Measurements from ENCODE around the gene NTM. TPM values are rescaled to one million over a fixed set of nuclear protein-coding genes. Genes with fewer than 3 reads are reported as not detected.

Gene NTM
- total RNA-seq, 1 donor from 2014 or later: 92.1 TPM

- H3K9me3 Mint-ChIP-seq (ENCODE audit: low read depth): no peaks in the 10 kb centered on the region
- no peaks in the 10 kb centered on the region for H3K36me3 Mint-ChIP-seq (ENCODE audit: low read depth)
- TF ChIP-seq CTCF (IDR thresholded peaks at IDR 0.05): no peak
- H3K27me3 Mint-ChIP-seq (ENCODE audit: low read depth): peaks cover 11% of the 10 kb centered on the region
- no peak for DNase-seq (ENCODE audit: low spot score)
- no peak overlapping the region for H3K27ac Mint-ChIP-seq (ENCODE audit: unreplicated experiment)
- peaks cover 2% of the 10 kb centered on the region for H3K4me1 Mint-ChIP-seq (ENCODE audit: low read depth)
- no peak overlapping the region for H3K4me3 Mint-ChIP-seq (ENCODE audit: unreplicated experiment)
These were observed 20.9 kb upstream of the NTM start for GRCh38 chr11:131349368-131350086.

- H3K4me3 Mint-ChIP-seq (ENCODE audit: unreplicated experiment): no peak overlapping the region
- H3K36me3 Mint-ChIP-seq (ENCODE audit: low read depth): no peaks in the 10 kb centered on the region
- no peak overlapping the region for H3K27ac Mint-ChIP-seq (ENCODE audit: unreplicated experiment)
- H3K4me1 Mint-ChIP-seq (ENCODE audit: low read depth): peaks cover 2% of the 10 kb centered on the region
- DNase-seq (ENCODE audit: low spot score): no peak
- peaks cover 11% of the 10 kb centered on the region for H3K27me3 Mint-ChIP-seq (ENCODE audit: low read depth)
- TF ChIP-seq CTCF (IDR thresholded peaks at IDR 0.05): no peak
- no peaks in the 10 kb centered on the region for H3K9me3 Mint-ChIP-seq (ENCODE audit: low read depth)
These were observed 19.5 kb upstream of the NTM start for GRCh38 chr11:131350872-131351271.

GRCh38 chr11:131351848-131352247, 18.6 kb upstream of the NTM start:
- peaks cover 2% of the 10 kb centered on the region for H3K4me1 Mint-ChIP-seq (ENCODE audit: low read depth)
- no peaks in the 10 kb centered on the region for H3K9me3 Mint-ChIP-seq (ENCODE audit: low read depth)
- TF ChIP-seq CTCF (IDR thresholded peaks at IDR 0.05): no peak
- H3K36me3 Mint-ChIP-seq (ENCODE audit: low read depth): no peaks in the 10 kb centered on the region
- H3K4me3 Mint-ChIP-seq (ENCODE audit: unreplicated experiment): no peak overlapping the region
- H3K27ac Mint-ChIP-seq (ENCODE audit: unreplicated experiment): no peak overlapping the region
- no peak for DNase-seq (ENCODE audit: low spot score)
- H3K27me3 Mint-ChIP-seq (ENCODE audit: low read depth): peaks cover 9% of the 10 kb centered on the region

- H3K9me3 Mint-ChIP-seq (ENCODE audit: low read depth): no peaks in the 10 kb centered on the region
- no peaks in the 10 kb centered on the region for H3K36me3 Mint-ChIP-seq (ENCODE audit: low read depth)
- no peak overlapping the region for H3K27ac Mint-ChIP-seq (ENCODE audit: unreplicated experiment)
- H3K4me3 Mint-ChIP-seq (ENCODE audit: unreplicated experiment): no peak overlapping the region
- no peak for TF ChIP-seq CTCF (IDR thresholded peaks at IDR 0.05)
- H3K27me3 Mint-ChIP-seq (ENCODE audit: low read depth): peaks cover 3% of the 10 kb centered on the region
- DNase-seq (ENCODE audit: low spot score): no peak
- H3K4me1 Mint-ChIP-seq (ENCODE audit: low read depth): peaks cover 2% of the 10 kb centered on the region
These were observed 16.6 kb upstream of the NTM start for GRCh38 chr11:131353766-131354165.

GRCh38 chr11:131354251-131354701, 16.1 kb upstream of the NTM start:
- no peak for TF ChIP-seq CTCF (IDR thresholded peaks at IDR 0.05)
- H3K4me1 Mint-ChIP-seq (ENCODE audit: low read depth): peaks cover 2% of the 10 kb centered on the region
- H3K27me3 Mint-ChIP-seq (ENCODE audit: low read depth): peaks cover 3% of the 10 kb centered on the region
- no peak overlapping the region for H3K27ac Mint-ChIP-seq (ENCODE audit: unreplicated experiment)
- no peaks in the 10 kb centered on the region for H3K9me3 Mint-ChIP-seq (ENCODE audit: low read depth)
- no peak overlapping the region for H3K4me3 Mint-ChIP-seq (ENCODE audit: unreplicated experiment)
- no peaks in the 10 kb centered on the region for H3K36me3 Mint-ChIP-seq (ENCODE audit: low read depth)
- no peak for DNase-seq (ENCODE audit: low spot score)
